ENCODE results near the gene COG4.

GRCh38 chr16:70432356-70432722 lies 91.0 kb downstream of the COG4 start:
- no peak for TF ChIP-seq CTCF (conservative IDR thresholded peaks at IDR 0.05; ENCODE audit: low read depth, low read length)
- no peak for TF ChIP-seq EZH2phosphoT487 (IDR thresholded peaks at IDR 0.05; ENCODE audit: borderline replicate concordance, low read length)
